ENCODE results near the gene SNTG2.

GRCh38 chr2:950080-950966, at the start of gene SNTG2:
- TF ChIP-seq POLR2A (IDR thresholded peaks at IDR 0.05) = no peak
- TF ChIP-seq CTCF (IDR thresholded peaks at IDR 0.05) = no peak

All from esophagus squamous epithelium (tissue), 4 donors.